Suppressor macrophage (primary cell): Measurements from ENCODE around the gene THRAP3.
A peak's percentile ranks its signal among the peaks of the same experiment; 100 is the strongest.

Experiments
- DNase-seq, 4 experiments: peaks; one replicate each; pipeline ENCODE4 v3.0.0-alpha.2; 2020 to 2022

The THRAP3 gene

GRCh38 chr1:36327421-36328087 lies 103.3 kb downstream of the THRAP3 start:
- no peak for DNase-seq

GRCh38 chr1:36328088-36328480 lies 103.8 kb downstream of the THRAP3 start:
- no peak for DNase-seq

- peak; percentile 74 to 88 (median 84) for DNase-seq
Observed at GRCh38 chr1:36328713-36329112, 104.5 kb downstream of the THRAP3 start.

GRCh38 chr1:36329817-36330216 lies 105.6 kb downstream of the THRAP3 start:
- DNase-seq: no peak

GRCh38 chr1:36330940-36331339 lies 106.7 kb downstream of the THRAP3 start:
- DNase-seq: no peak

GRCh38 chr1:36337830-36338229 lies 113.6 kb downstream of the THRAP3 start:
- no peak for DNase-seq

GRCh38 chr1:36339215-36339614 lies 115.0 kb downstream of the THRAP3 start:
- DNase-seq: peak in 1 of 4 experiments; percentile 26

- peak in 1 of 4 experiments; percentile 33 for DNase-seq
Observed at GRCh38 chr1:36339615-36340014, 115.4 kb downstream of the THRAP3 start.

- DNase-seq: no peak
Observed at GRCh38 chr1:36341626-36342320, 117.5 kb downstream of the THRAP3 start.

- DNase-seq: peak; percentile 62 to 81 (median 68)
Observed at GRCh38 chr1:36342426-36343185, 118.4 kb downstream of the THRAP3 start.

- DNase-seq: no peak
Observed at GRCh38 chr1:36343651-36344394, 119.6 kb downstream of the THRAP3 start.

- no peak for DNase-seq
Observed at GRCh38 chr1:36344395-36344680, 120.1 kb downstream of the THRAP3 start.

- DNase-seq: no peak
Observed at GRCh38 chr1:36345353-36345752, 121.1 kb downstream of the THRAP3 start.

GRCh38 chr1:36346741-36347370 lies 122.6 kb downstream of the THRAP3 start:
- DNase-seq: no peak

GRCh38 chr1:36349241-36349671 lies 125.0 kb downstream of the THRAP3 start:
- peak; percentile 25 to 58 (median 57) for DNase-seq

GRCh38 chr1:36349839-36350238 lies 125.6 kb downstream of the THRAP3 start:
- no peak for DNase-seq

- DNase-seq: peak; percentile 59 to 75 (median 67)
Observed at GRCh38 chr1:36350659-36351226, 126.5 kb downstream of the THRAP3 start.

GRCh38 chr1:36351227-36351977 lies 127.2 kb downstream of the THRAP3 start:
- DNase-seq: peak; percentile 36 to 69 (median 46)

- DNase-seq: no peak
Observed at GRCh38 chr1:36352125-36352909, 128.1 kb downstream of the THRAP3 start.
